ENCODE data around the gene RDH13.

DNA sequence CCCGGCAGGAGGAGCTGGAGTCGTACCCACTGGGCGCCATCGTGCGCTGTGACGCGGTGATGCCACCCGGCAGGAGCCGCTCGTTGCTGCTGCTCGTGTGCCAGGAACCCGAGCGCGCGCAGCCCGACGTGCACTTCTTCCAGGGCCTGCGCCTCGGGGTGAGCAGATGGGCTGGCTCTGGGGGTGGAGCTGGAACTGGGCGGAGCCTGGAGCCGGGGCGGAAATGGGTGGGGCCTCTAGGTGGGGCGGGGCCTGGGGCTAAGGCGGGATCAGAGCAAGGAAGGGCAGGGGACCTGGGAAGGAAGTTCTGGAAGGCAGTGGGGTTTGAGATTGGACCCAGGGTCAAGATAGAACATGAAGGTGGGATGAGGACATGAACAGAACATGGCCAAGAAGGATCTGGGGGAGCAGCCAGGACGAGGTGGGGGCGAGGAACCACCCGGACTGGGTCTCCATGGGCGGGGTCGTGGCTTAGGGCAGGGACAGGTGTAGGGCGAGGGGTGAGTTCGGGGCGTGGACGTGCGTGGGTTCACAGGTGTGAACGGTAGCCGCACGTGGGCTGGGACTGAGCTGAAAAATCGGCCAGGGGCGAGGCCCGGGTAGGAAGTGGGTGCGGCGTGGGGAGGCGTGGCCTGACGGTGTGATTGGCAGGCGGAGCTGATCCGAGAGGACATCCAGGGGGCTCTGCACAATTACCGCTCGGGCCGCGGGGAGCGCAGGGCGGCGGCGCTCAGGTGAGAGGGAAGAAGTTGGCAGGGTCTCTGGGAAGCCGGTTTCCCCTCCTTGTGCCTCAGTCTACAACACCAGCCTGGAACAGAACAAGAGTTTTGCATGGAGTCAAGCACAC is 17.4 kb upstream of the RDH13 start:
- TF ChIP-seq CEBPB (IDR thresholded peaks at IDR 0.05): no peak
- no peak for TF ChIP-seq EP300 (IDR thresholded peaks at IDR 0.05; ENCODE audit: borderline replicate concordance)
- TF ChIP-seq, protein P1, sequence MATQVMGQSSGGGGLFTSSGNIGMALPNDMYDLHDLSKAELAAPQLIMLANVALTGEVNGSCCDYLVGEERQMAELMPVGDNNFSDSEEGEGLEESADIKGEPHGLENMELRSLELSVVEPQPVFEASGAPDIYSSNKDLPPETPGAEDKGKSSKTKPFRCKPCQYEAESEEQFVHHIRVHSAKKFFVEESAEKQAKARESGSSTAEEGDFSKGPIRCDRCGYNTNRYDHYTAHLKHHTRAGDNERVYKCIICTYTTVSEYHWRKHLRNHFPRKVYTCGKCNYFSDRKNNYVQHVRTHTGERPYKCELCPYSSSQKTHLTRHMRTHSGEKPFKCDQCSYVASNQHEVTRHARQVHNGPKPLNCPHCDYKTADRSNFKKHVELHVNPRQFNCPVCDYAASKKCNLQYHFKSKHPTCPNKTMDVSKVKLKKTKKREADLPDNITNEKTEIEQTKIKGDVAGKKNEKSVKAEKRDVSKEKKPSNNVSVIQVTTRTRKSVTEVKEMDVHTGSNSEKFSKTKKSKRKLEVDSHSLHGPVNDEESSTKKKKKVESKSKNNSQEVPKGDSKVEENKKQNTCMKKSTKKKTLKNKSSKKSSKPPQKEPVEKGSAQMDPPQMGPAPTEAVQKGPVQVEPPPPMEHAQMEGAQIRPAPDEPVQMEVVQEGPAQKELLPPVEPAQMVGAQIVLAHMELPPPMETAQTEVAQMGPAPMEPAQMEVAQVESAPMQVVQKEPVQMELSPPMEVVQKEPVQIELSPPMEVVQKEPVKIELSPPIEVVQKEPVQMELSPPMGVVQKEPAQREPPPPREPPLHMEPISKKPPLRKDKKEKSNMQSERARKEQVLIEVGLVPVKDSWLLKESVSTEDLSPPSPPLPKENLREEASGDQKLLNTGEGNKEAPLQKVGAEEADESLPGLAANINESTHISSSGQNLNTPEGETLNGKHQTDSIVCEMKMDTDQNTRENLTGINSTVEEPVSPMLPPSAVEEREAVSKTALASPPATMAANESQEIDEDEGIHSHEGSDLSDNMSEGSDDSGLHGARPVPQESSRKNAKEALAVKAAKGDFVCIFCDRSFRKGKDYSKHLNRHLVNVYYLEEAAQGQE (IDR thresholded peaks at IDR 0.05; ENCODE audit: low read depth): no peak
- TF ChIP-seq TEAD4 (IDR thresholded peaks at IDR 0.05): no peak
- TF ChIP-seq FOXM1 (IDR thresholded peaks at IDR 0.05; ENCODE audit: borderline replicate concordance, low read depth): no peak
- peak; percentile 54; the same call in 1 of the 2 replicates for TF ChIP-seq YY1 (IDR thresholded peaks at IDR 0.05; ENCODE audit: low read depth)
- no peak for TF ChIP-seq TCF12 (IDR thresholded peaks at IDR 0.05; ENCODE audit: low read depth)
- TF ChIP-seq MAX (IDR thresholded peaks at IDR 0.05): peak; percentile 95
